Renal pelvis (tissue), 4 donors: ENCODE data around the gene PDZRN4. TPM values are rescaled to one million over a fixed set of nuclear protein-coding genes. Genes with fewer than 3 reads are reported as not detected.

Source experiments
- DNase-seq: peaks from one replicate; pipeline ENCODE4 v3.0.0-alpha.2; 2013
- polyA plus RNA-seq, 3 donors: library from polyadenylated mRNA; unstranded; fragments of 120-200 nt; gene quantifications; one replicate each; pipeline ENCODE4 v1.2.1, GENCODE V29; 2013; ENCODE audit not compliant: insufficient read length in 3 of 3

The PDZRN4 gene
- polyA plus RNA-seq, 3 donors = 5.4 to 8.0 (median 5.7) TPM

GRCh38 chr12:41443690-41444089 lies 255.6 kb downstream of the PDZRN4 start:
- no peak for DNase-seq

GRCh38 chr12:41452838-41453407 lies 264.8 kb downstream of the PDZRN4 start:
- no peak for DNase-seq

- DNase-seq = no peak
These were observed 265.3 kb downstream of the PDZRN4 start for GRCh38 chr12:41453409-41453808.

- no peak for DNase-seq
These were observed 271.2 kb downstream of the PDZRN4 start for GRCh38 chr12:41459111-41459905.

GRCh38 chr12:41459906-41460214 lies 271.7 kb downstream of the PDZRN4 start:
- no peak for DNase-seq

GRCh38 chr12:41460906-41461305 lies 272.8 kb downstream of the PDZRN4 start:
- DNase-seq = no peak

GRCh38 chr12:41462312-41462711 lies 274.2 kb downstream of the PDZRN4 start:
- no peak for DNase-seq

- no peak for DNase-seq
These were observed 277.4 kb downstream of the PDZRN4 start for GRCh38 chr12:41465526-41465925.

GRCh38 chr12:41466300-41466699 lies 278.2 kb downstream of the PDZRN4 start:
- DNase-seq = no peak

- no peak for DNase-seq
These were observed 278.7 kb downstream of the PDZRN4 start for GRCh38 chr12:41466802-41467201.

GRCh38 chr12:41467591-41468325 lies 279.6 kb downstream of the PDZRN4 start:
- no peak for DNase-seq

GRCh38 chr12:41468341-41468740 lies 280.2 kb downstream of the PDZRN4 start:
- DNase-seq = no peak

GRCh38 chr12:41468756-41469155 lies 280.6 kb downstream of the PDZRN4 start:
- DNase-seq = no peak

- no peak for DNase-seq
These were observed 285.3 kb downstream of the PDZRN4 start for GRCh38 chr12:41473441-41473840.

GRCh38 chr12:41474001-41474400 lies 285.9 kb downstream of the PDZRN4 start:
- no peak for DNase-seq

- peak; percentile 40 for DNase-seq
These were observed 288.6 kb downstream of the PDZRN4 start for GRCh38 chr12:41476499-41477439.

- DNase-seq = no peak
These were observed 291.3 kb downstream of the PDZRN4 start for GRCh38 chr12:41479426-41479825.

GRCh38 chr12:41485203-41485602 lies 297.1 kb downstream of the PDZRN4 start:
- no peak for DNase-seq

- no peak for DNase-seq
These were observed 298.6 kb downstream of the PDZRN4 start for GRCh38 chr12:41486718-41487117.

- DNase-seq = no peak
These were observed 307.9 kb downstream of the PDZRN4 start for GRCh38 chr12:41496009-41496408.

GRCh38 chr12:41497409-41497808 lies 309.3 kb downstream of the PDZRN4 start:
- DNase-seq = no peak

- no peak for DNase-seq
These were observed 316.9 kb downstream of the PDZRN4 start for GRCh38 chr12:41504976-41505375.
